Measurements from ENCODE around the gene USP35. TPM values are rescaled to one million over a fixed set of nuclear protein-coding genes. Genes with fewer than 3 reads are reported as not detected.

USP35 gene
- total RNA-seq, 1 donor = 21.4 TPM

DNA sequence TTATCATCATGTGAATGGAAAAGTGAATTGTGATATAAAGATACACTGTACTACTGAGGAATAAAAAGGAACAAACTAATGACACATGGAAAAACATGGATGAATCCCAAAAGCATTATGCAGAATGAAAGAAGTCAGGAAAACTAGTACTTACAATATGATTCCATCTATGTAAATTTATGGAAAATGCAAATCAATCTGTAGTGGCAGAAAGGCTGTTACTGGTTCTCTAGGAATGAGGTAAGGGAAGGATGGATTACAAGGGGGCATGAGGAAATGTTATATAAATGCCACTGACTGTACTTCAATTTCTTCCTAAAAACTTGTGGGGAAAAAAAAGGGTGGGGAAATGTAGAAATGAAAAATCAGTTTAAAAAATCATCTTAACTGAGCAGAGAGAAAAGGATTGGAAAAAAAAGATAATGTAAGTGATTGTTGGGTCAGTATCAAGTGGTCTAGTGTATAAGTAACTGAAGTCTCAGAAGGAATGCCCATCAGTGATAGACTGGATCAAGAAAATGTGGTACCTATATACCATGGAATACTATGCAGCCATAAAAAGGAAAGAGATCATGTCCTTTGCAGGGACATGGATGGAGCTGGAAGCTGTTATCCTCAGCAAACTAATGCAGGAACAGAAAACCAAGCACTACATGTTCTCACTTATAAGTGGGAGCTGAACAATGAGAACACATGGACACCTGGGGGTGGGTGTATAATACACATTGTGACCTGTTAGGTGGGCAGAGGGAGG is 48.8 kb downstream of the USP35 start:
- Histone ChIP-seq H3K4me1 (ENCODE audit: insufficient read depth, low read length) (peaks cover 2% of the 10 kb centered on the region), H2AFZ (ENCODE audit: low read length) (no peak overlapping the region), H3K4me2 (ENCODE audit: insufficient read depth, low read length) (no peak overlapping the region), H3K4me3 (ENCODE audit: insufficient read depth, low read length) (no peak overlapping the region), H4K20me1 (ENCODE audit: insufficient read depth, low read length) (peaks cover 3% of the 10 kb centered on the region), H3K79me2 (ENCODE audit: insufficient read depth, low read length) (no peaks in the 10 kb centered on the region), H3K27ac (ENCODE audit: low read depth, low read length) (no peak overlapping the region), H3K36me3 (ENCODE audit: insufficient read depth, low read length) (no peaks in the 10 kb centered on the region), H3K27me3 (ENCODE audit: insufficient read depth, low read length) (no peaks in the 10 kb centered on the region), H3K9me3 (ENCODE audit: low read depth, low read length) (peaks cover 2% of the 10 kb centered on the region)
- TF ChIP-seq, protein P1, sequence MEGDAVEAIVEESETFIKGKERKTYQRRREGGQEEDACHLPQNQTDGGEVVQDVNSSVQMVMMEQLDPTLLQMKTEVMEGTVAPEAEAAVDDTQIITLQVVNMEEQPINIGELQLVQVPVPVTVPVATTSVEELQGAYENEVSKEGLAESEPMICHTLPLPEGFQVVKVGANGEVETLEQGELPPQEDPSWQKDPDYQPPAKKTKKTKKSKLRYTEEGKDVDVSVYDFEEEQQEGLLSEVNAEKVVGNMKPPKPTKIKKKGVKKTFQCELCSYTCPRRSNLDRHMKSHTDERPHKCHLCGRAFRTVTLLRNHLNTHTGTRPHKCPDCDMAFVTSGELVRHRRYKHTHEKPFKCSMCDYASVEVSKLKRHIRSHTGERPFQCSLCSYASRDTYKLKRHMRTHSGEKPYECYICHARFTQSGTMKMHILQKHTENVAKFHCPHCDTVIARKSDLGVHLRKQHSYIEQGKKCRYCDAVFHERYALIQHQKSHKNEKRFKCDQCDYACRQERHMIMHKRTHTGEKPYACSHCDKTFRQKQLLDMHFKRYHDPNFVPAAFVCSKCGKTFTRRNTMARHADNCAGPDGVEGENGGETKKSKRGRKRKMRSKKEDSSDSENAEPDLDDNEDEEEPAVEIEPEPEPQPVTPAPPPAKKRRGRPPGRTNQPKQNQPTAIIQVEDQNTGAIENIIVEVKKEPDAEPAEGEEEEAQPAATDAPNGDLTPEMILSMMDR (IDR thresholded peaks at IDR 0.05; ENCODE audit: extremely low read depth, low read depth, low read length) = no peak
- DNase-seq (ENCODE audit: insufficient read length, low spot score, missing footprints) = no peak

DNA sequence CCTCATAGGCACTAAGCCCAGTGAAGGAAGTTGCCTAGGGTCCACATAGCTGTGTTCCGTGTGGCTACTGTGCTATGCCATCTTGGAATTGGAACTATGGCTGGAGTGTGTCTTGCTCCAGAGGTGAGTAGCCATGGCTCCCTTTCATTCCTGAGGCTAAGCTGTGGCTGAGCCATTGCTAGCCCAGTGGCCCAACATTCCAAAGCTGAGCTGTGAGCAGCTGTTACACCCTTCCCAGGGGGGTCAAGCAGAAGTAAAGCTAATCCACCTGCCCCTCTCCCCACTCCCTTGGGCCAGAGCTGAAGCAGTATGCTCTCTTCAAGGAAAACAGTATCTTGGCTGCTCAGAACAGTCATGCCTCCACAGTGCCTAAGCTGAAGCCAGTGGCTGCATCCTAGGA is 51.1 kb downstream of the USP35 start:
- Histone ChIP-seq H4K20me1 (ENCODE audit: insufficient read depth, low read length) (peaks cover 3% of the 10 kb centered on the region), H3K36me3 (ENCODE audit: insufficient read depth, low read length) (no peaks in the 10 kb centered on the region), H3K9me3 (ENCODE audit: low read depth, low read length) (peaks cover 2% of the 10 kb centered on the region), H3K27me3 (ENCODE audit: insufficient read depth, low read length) (no peaks in the 10 kb centered on the region), H3K79me2 (ENCODE audit: insufficient read depth, low read length) (no peaks in the 10 kb centered on the region), H3K4me2 (ENCODE audit: insufficient read depth, low read length) (no peak overlapping the region), H3K27ac (ENCODE audit: low read depth, low read length) (no peak overlapping the region), H2AFZ (ENCODE audit: low read length) (no peak overlapping the region), H3K4me1 (ENCODE audit: insufficient read depth, low read length) (peaks cover 10% of the 10 kb centered on the region), H3K4me3 (ENCODE audit: insufficient read depth, low read length) (no peak overlapping the region)
- DNase-seq (ENCODE audit: insufficient read length, low spot score, missing footprints) = no peak
- TF ChIP-seq, protein P1 (IDR thresholded peaks at IDR 0.05; ENCODE audit: extremely low read depth, low read depth, low read length) = no peak

DNA sequence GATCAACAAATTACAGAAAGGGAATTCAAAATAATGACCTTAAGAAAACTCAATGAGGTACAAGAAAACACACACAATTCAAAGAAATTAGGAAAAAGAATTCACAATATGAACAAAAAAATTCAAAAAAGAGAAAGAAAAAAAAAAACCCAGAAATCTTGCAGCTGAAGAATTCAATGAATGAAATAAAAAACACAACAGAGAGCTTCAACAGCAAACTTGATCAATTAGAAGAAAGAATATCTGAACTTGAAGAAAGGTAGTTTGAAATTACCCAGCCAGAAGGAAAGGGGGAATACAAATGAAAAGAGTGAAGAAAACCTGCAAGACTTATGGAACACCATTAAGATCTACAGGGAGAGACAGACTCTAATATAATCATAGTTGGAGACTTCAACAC is 52.8 kb downstream of the USP35 start:
- Histone ChIP-seq H3K36me3 (ENCODE audit: insufficient read depth, low read length) (no peaks in the 10 kb centered on the region), H3K4me2 (ENCODE audit: insufficient read depth, low read length) (no peak overlapping the region), H3K27ac (ENCODE audit: low read depth, low read length) (no peak overlapping the region), H4K20me1 (ENCODE audit: insufficient read depth, low read length) (peaks cover 3% of the 10 kb centered on the region), H2AFZ (ENCODE audit: low read length) (no peak overlapping the region), H3K4me3 (ENCODE audit: insufficient read depth, low read length) (no peak overlapping the region), H3K79me2 (ENCODE audit: insufficient read depth, low read length) (no peaks in the 10 kb centered on the region), H3K9me3 (ENCODE audit: low read depth, low read length) (peaks cover 2% of the 10 kb centered on the region), H3K27me3 (ENCODE audit: insufficient read depth, low read length) (no peaks in the 10 kb centered on the region), H3K4me1 (ENCODE audit: insufficient read depth, low read length) (peaks cover 13% of the 10 kb centered on the region)
- TF ChIP-seq, protein P1 (IDR thresholded peaks at IDR 0.05; ENCODE audit: extremely low read depth, low read depth, low read length) = no peak
- DNase-seq (ENCODE audit: insufficient read length, low spot score, missing footprints) = no peak

DNA sequence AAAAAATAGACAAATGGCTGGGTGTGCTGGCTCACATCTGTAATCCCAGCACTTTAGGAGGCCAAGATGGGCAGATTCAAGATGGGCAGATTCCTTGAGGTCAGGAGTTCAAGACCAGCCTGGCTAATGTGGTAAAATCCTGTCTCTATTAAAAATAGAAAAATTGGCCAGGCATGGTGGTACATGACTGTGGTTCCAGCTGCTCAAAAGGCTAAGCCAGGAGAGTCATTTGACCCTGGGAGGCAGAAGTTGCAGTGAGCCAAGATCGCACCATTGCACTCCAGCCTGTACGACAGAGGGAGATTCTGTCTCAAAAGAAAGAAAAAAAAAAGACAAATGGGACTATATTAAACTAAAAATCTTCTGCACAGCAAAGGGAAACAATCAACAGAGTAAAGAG is 55.4 kb downstream of the USP35 start:
- Histone ChIP-seq H3K4me1 (ENCODE audit: insufficient read depth, low read length) (peaks cover 13% of the 10 kb centered on the region), H3K4me2 (ENCODE audit: insufficient read depth, low read length) (peak overlapping the region; percentile 37), H3K27me3 (ENCODE audit: insufficient read depth, low read length) (no peaks in the 10 kb centered on the region), H3K9me3 (ENCODE audit: low read depth, low read length) (peaks cover 2% of the 10 kb centered on the region), H2AFZ (ENCODE audit: low read length) (no peak overlapping the region), H3K36me3 (ENCODE audit: insufficient read depth, low read length) (no peaks in the 10 kb centered on the region), H3K79me2 (ENCODE audit: insufficient read depth, low read length) (no peaks in the 10 kb centered on the region), H4K20me1 (ENCODE audit: insufficient read depth, low read length) (peaks cover 3% of the 10 kb centered on the region), H3K4me3 (ENCODE audit: insufficient read depth, low read length) (no peak overlapping the region), H3K27ac (ENCODE audit: low read depth, low read length) (no peak overlapping the region)
- DNase-seq (ENCODE audit: insufficient read length, low spot score, missing footprints) = no peak
- TF ChIP-seq, protein P1 (IDR thresholded peaks at IDR 0.05; ENCODE audit: extremely low read depth, low read depth, low read length) = no peak
